SW480 (cell line): ENCODE measurements around the gene PPP2R5D.
"Not testable (repeated sequence)": the region's sequence is repeated elsewhere in the genome, so short reads cannot be mapped to it uniquely, and the experiment has no call there.

ENCODE experiments used
- DNase-seq: peaks from one replicate; pipeline ENCODE4 v3.0.0-alpha.2; 2016; ENCODE audit warnings: low spot score

Gene PPP2R5D

GRCh38 chr6:42996513-42996912 lies 12.1 kb downstream of the PPP2R5D start:
- peak; percentile 54 for DNase-seq

- not testable (repeated sequence) for DNase-seq
These were observed 13.8 kb downstream of the PPP2R5D start for GRCh38 chr6:42998205-42998604.

- DNase-seq, result no peak
These were observed 17.5 kb downstream of the PPP2R5D start for GRCh38 chr6:43001843-43002242.

- DNase-seq, result no peak
These were observed 21.5 kb downstream of the PPP2R5D start for GRCh38 chr6:43005844-43006243.

- no peak for DNase-seq
These were observed 21.9 kb downstream of the PPP2R5D start for GRCh38 chr6:43006251-43006650.

GRCh38 chr6:43007126-43007525 lies 22.8 kb downstream of the PPP2R5D start:
- DNase-seq, result no peak

GRCh38 chr6:43009124-43009523 lies 24.8 kb downstream of the PPP2R5D start:
- peak; percentile 27 for DNase-seq

GRCh38 chr6:43011207-43011606 lies 26.8 kb downstream of the PPP2R5D start:
- DNase-seq, result no peak

GRCh38 chr6:43012364-43012763 lies 28.0 kb downstream of the PPP2R5D start:
- no peak for DNase-seq

GRCh38 chr6:43013097-43013842 lies 28.9 kb downstream of the PPP2R5D start:
- no peak for DNase-seq

GRCh38 chr6:43013843-43014433 lies 29.6 kb downstream of the PPP2R5D start, which contains the start of the genes KLHDC3 and MEA1:
KLHDC3 (plus strand) TSS chr6:43014249; CDS start chr6:43017193, 2,944 bp downstream.
MEA1 (minus strand) TSS chr6:43013946; CDS start chr6:43013813, 133 bp downstream.
- peak; percentile 99 for DNase-seq

GRCh38 chr6:43014434-43014909 lies 30.1 kb downstream of the PPP2R5D start:
- DNase-seq, result no peak

GRCh38 chr6:43016176-43016942 lies 32.0 kb downstream of the PPP2R5D start:
- DNase-seq, result no peak

GRCh38 chr6:43016943-43017334 lies 32.6 kb downstream of the PPP2R5D start:
- no peak for DNase-seq

GRCh38 chr6:43019152-43019551 lies 34.8 kb downstream of the PPP2R5D start:
- DNase-seq, result no peak

- DNase-seq, result no peak
These were observed 35.8 kb downstream of the PPP2R5D start for GRCh38 chr6:43020052-43020705.

- DNase-seq, result no peak
These were observed 36.5 kb downstream of the PPP2R5D start for GRCh38 chr6:43020847-43021246.

GRCh38 chr6:43021270-43022047 lies 37.1 kb downstream of the PPP2R5D start, which contains the start of gene RRP36:
RRP36 (plus strand) TSS chr6:43021623; CDS start chr6:43021655, 32 bp downstream.
- peak; percentile 63 for DNase-seq

- no peak for DNase-seq
These were observed 40.1 kb downstream of the PPP2R5D start for GRCh38 chr6:43024436-43024835.

- no peak for DNase-seq
These were observed 42.0 kb downstream of the PPP2R5D start for GRCh38 chr6:43026365-43026764.

- DNase-seq, result no peak
These were observed 44.8 kb downstream of the PPP2R5D start for GRCh38 chr6:43029120-43029519.
